GM15510 (cell line): ENCODE measurements around the gene POC5.

Experiments
- POLR2A ChIP-seq: IDR thresholded peaks from 3 replicates; pipeline ENCODE4 v1.6.1; 2011; ENCODE audit warnings: borderline replicate concordance; ENCODE audit not compliant: insufficient read length; ENCODE audit errors: extremely low read depth

The POC5 gene

GRCh38 chr5:75717082-75717922 is at the start of gene POC5:
POC5 (minus strand) TSS chr5:75717437; CDS start chr5:75712937, 4,500 bp downstream.
- peak; percentile 88 for TF ChIP-seq POLR2A

GRCh38 chr5:75758116-75758515 is 40.9 kb upstream of the POC5 start:
- no peak for TF ChIP-seq POLR2A

GRCh38 chr5:75756981-75757380 is 39.7 kb upstream of the POC5 start:
- TF ChIP-seq POLR2A = no peak

GRCh38 chr5:75756211-75756610 is 39.0 kb upstream of the POC5 start:
- no peak for TF ChIP-seq POLR2A

- TF ChIP-seq POLR2A = no peak
Measured at GRCh38 chr5:75753182-75753581, 35.9 kb upstream of the POC5 start.

GRCh38 chr5:75744355-75744754 is 27.1 kb upstream of the POC5 start:
- TF ChIP-seq POLR2A = no peak

- TF ChIP-seq POLR2A = no peak
Measured at GRCh38 chr5:75736273-75736672, 19.0 kb upstream of the POC5 start.

GRCh38 chr5:75734913-75735789 is 17.9 kb upstream of the POC5 start:
- no peak for TF ChIP-seq POLR2A

- no peak for TF ChIP-seq POLR2A
Measured at GRCh38 chr5:75733767-75734166, 16.5 kb upstream of the POC5 start.

GRCh38 chr5:75729321-75729720 is 12.1 kb upstream of the POC5 start:
- no peak for TF ChIP-seq POLR2A

- TF ChIP-seq POLR2A = no peak
Measured at GRCh38 chr5:75727931-75728330, 10.7 kb upstream of the POC5 start.

GRCh38 chr5:75723378-75723777 is 6.1 kb upstream of the POC5 start:
- TF ChIP-seq POLR2A = no peak

GRCh38 chr5:75721573-75721972 is 4.3 kb upstream of the POC5 start:
- no peak for TF ChIP-seq POLR2A

GRCh38 chr5:75720882-75721281 is 3.6 kb upstream of the POC5 start:
- no peak for TF ChIP-seq POLR2A

- no peak for TF ChIP-seq POLR2A
Measured at GRCh38 chr5:75716715-75717081, 539 bp downstream of the POC5 start.
